Measurements from ENCODE around the gene ADAMTS1. TPM values are rescaled to one million over a fixed set of nuclear protein-coding genes. Genes with fewer than 3 reads are reported as not detected.

The ADAMTS1 gene
- total RNA-seq, 1 donor from 2014 or later: 122 TPM

GRCh38 chr21:26788790-26789189, 56.4 kb downstream of the ADAMTS1 start:
- TF ChIP-seq CTCF (IDR thresholded peaks at IDR 0.05): no peak
- H3K4me1 ChIP-seq: peaks cover 6% of the 10 kb centered on the region
- intact Hi-C loops (cut with DNase I): no loop called here
- ATAC-seq: peak; percentile 43
- H3K27ac ChIP-seq: peak overlapping the region; percentile 51
- no peak for DNase-seq
- H3K27me3 ChIP-seq: no peaks in the 10 kb centered on the region
- no peaks in the 10 kb centered on the region for H3K36me3 ChIP-seq
- H3K9me3 ChIP-seq: no peaks in the 10 kb centered on the region
- no peak overlapping the region for H3K4me3 ChIP-seq

Other genes with a start within 250 kb of the ADAMTS1 start
- gene ADAMTS5, start 121.7 kb upstream of the ADAMTS1 start, total RNA-seq: 3.2 TPM

Data from upper lobe of right lung (tissue), 1 donor.